Large intestine (tissue), 3 donors: ENCODE results near the gene ARFGEF2. TPM values are rescaled to one million over a fixed set of nuclear protein-coding genes. Genes with fewer than 3 reads are reported as not detected.
"Not testable (repeated sequence)": the region's sequence is repeated elsewhere in the genome, so short reads cannot be mapped to it uniquely, and the experiment has no call there.

Source experiments
- DNase-seq, 2 donors: peaks; one replicate each; pipeline versions ENCODE4 v3.0.0 to v3.0.0-alpha.2; 2013
- H3K27ac ChIP-seq: one replicate; pipeline ENCODE4 v1.5.1; 2013; ENCODE audit warnings: low read length
- H3K27me3 ChIP-seq: 2 replicates; pipeline ENCODE4 v1.6.1; 2013; ENCODE audit warnings: low read length; ENCODE audit not compliant: control insufficient read depth, insufficient read depth
- H3K36me3 ChIP-seq: 2 replicates; pipeline ENCODE4 v1.6.1; 2013; ENCODE audit warnings: low read length; ENCODE audit not compliant: control insufficient read depth, insufficient read depth
- H3K4me1 ChIP-seq: one replicate; pipeline ENCODE4 v1.6.1; 2013; ENCODE audit warnings: low read length; ENCODE audit not compliant: control insufficient read depth, insufficient read depth
- H3K4me3 ChIP-seq: one replicate; pipeline ENCODE4 v1.5.1; 2013; ENCODE audit warnings: low read length
- H3K9me3 ChIP-seq: one replicate; pipeline ENCODE4 v1.6.1; 2013; ENCODE audit warnings: mild to moderate bottlenecking, low read depth, low read length, moderate library complexity; ENCODE audit not compliant: control insufficient read depth
- WGBS: methylation state at CpG from one replicate; pipeline ENCODE4 v1.1.5; 2013; ENCODE audit warnings: low lambda C conversion rate; ENCODE audit not compliant: insufficient coverage; 5-methylcytosine and 5-hydroxymethylcytosine counted together
- polyA plus RNA-seq: library from polyadenylated mRNA; unstranded; fragments of 120-200 nt; gene quantifications from one replicate; pipeline ENCODE4 v1.2.1, GENCODE V29; 2013

Gene ARFGEF2
- polyA plus RNA-seq, 1 donor, result 43.7 TPM

DNA sequence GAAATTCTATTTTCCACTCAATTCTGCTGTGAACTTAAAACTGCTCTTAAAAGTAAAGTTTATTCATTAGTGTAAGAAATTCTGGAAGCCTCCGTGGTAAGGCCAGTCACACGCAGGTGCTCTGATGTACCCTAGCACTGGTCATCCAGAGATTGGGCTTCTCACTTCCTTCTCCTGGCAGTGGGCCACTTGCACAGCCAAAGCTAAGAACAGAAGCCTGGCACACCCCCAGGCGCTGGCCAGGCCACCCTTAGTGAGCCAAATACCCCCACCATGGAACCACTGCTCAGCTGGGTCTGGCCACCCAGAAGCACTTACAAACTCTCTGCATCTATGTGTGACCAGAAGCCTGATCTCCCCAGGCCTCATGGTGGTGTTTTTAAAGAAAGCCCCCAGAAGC is 35.3 kb upstream of the ARFGEF2 start:
- Histone ChIP-seq H3K4me1 (no peaks in the 10 kb centered on the region), H3K9me3 (no peaks in the 10 kb centered on the region), H3K36me3 (no peaks in the 10 kb centered on the region), H3K27ac (no peak overlapping the region), H3K4me3 (no peak overlapping the region), H3K27me3 (peaks cover 5% of the 10 kb centered on the region)
- no CpG with 5 or more reads among the region's 3 CpGs for WGBS
- DNase-seq, result no peak

- peaks cover 7% of the 10 kb centered on the region for H3K27me3 ChIP-seq
- WGBS, result 100% methylated on average over 1 of the region's 2 CpGs
- DNase-seq, result no peak
These were observed 34.7 kb upstream of the ARFGEF2 start for GRCh38 chr20:48886811-48887210.

DNA sequence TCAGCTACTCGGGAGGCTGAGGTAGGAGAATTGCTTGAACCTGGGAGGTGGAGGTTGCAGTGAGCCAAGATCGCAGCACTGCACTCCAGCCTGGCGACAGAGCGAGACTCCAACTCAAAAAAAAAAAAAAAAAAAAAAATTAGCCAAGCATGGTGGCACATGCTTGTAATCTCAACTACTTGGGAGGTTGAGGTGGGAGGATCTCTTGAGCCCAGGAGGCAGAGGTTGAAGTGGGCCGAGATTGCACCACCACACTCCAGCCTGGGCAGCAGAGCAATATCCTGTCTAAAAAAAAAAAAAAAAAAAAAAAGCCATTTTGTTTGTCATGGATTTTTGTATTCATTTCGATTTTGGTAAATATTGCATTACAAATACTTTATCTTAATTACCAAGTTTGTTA is 33.0 kb upstream of the ARFGEF2 start:
- H3K4me3 ChIP-seq, H3K27ac ChIP-seq, DNase-seq, H3K9me3 ChIP-seq, H3K27me3 ChIP-seq, H3K4me1 ChIP-seq, H3K36me3 ChIP-seq: not testable (repeated sequence)
- WGBS, result 80% methylated on average over 1 of the region's 6 CpGs

More at GRCh38 chr20:48886811-48887210, 34.7 kb upstream of the ARFGEF2 start:
- Histone ChIP-seq H3K36me3 (no peaks in the 10 kb centered on the region), H3K4me3 (no peak overlapping the region), H3K9me3 (no peaks in the 10 kb centered on the region), H3K4me1 (no peaks in the 10 kb centered on the region), H3K27ac (no peak overlapping the region)

DNA sequence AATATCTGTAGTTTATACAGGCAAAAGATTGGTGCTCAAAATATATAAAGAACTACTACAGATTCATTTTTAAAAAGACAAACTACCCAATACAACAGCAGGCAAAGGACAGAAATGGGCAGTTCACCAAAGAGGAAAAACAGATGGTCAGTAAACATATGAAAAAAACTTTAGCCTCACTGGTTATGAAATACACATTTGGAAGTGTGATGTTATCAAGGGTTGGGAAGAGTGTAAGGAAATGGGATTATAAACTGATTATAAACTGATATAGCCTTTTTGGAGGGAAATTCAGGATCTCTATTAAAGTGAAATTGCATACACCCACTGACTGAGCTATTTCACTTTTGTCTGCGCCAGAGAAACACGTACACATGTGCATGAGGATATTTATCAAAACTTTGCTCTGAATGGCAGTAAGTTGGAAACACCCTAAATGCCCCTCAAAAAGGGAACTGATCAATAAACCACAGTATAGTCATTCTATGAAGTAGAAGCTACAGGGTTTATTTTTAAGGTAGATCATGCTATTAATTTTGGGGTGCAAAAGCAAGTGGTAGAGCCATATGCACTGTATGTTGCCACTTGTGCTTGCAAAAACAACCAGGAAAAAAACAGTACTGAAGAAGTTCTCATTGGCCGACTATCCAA is 32.2 kb upstream of the ARFGEF2 start:
- DNase-seq, result no peak
- Histone ChIP-seq H3K4me1 (no peaks in the 10 kb centered on the region), H3K27ac (no peak overlapping the region), H3K27me3 (peaks cover 9% of the 10 kb centered on the region), H3K36me3 (no peaks in the 10 kb centered on the region), H3K9me3 (no peaks in the 10 kb centered on the region), H3K4me3 (no peak overlapping the region)
- WGBS, result no CpG with 5 or more reads among the region's 3 CpGs

GRCh38 chr20:48891235-48892048 is 30.1 kb upstream of the ARFGEF2 start:
- H3K9me3 ChIP-seq, result no peaks in the 10 kb centered on the region
- no peak for DNase-seq
- WGBS, result no CpG with 5 or more reads among the region's 4 CpGs
- no peaks in the 10 kb centered on the region for H3K36me3 ChIP-seq
- H3K4me1 ChIP-seq, result no peaks in the 10 kb centered on the region
- H3K27me3 ChIP-seq, result peaks cover 9% of the 10 kb centered on the region
- no peak overlapping the region for H3K27ac ChIP-seq
- no peak overlapping the region for H3K4me3 ChIP-seq

- H3K4me3 ChIP-seq, result no peak overlapping the region
- no peaks in the 10 kb centered on the region for H3K9me3 ChIP-seq
- WGBS, result no CpG with 5 or more reads among the region's 3 CpGs
- no peak for DNase-seq
- no peak overlapping the region for H3K27ac ChIP-seq
- peaks cover 9% of the 10 kb centered on the region for H3K27me3 ChIP-seq
- no peaks in the 10 kb centered on the region for H3K36me3 ChIP-seq
- H3K4me1 ChIP-seq, result no peaks in the 10 kb centered on the region
These were observed 29.5 kb upstream of the ARFGEF2 start for GRCh38 chr20:48892049-48892470.

GRCh38 chr20:48892891-48893290 is 28.6 kb upstream of the ARFGEF2 start:
- DNase-seq, result no peak
- Histone ChIP-seq H3K27ac (no peak overlapping the region), H3K4me3 (no peak overlapping the region), H3K9me3 (no peaks in the 10 kb centered on the region), H3K36me3 (no peaks in the 10 kb centered on the region), H3K4me1 (no peaks in the 10 kb centered on the region), H3K27me3 (peaks cover 9% of the 10 kb centered on the region)
- WGBS, result 60% methylated on average over 1 of the region's 2 CpGs

- Histone ChIP-seq H3K36me3 (no peaks in the 10 kb centered on the region), H3K4me3 (no peak overlapping the region), H3K4me1 (no peaks in the 10 kb centered on the region), H3K9me3 (no peaks in the 10 kb centered on the region), H3K27ac (no peak overlapping the region), H3K27me3 (peaks cover 9% of the 10 kb centered on the region)
- DNase-seq, result no peak
These were observed 28.1 kb upstream of the ARFGEF2 start for GRCh38 chr20:48893374-48893773.

GRCh38 chr20:48897305-48898010 is 24.1 kb upstream of the ARFGEF2 start:
- Histone ChIP-seq H3K4me3 (no peak overlapping the region), H3K36me3 (no peaks in the 10 kb centered on the region)

GRCh38 chr20:48898210-48898609 is 23.3 kb upstream of the ARFGEF2 start:
- Histone ChIP-seq H3K9me3 (no peaks in the 10 kb centered on the region), H3K4me3 (no peak overlapping the region), H3K27me3 (peaks cover 3% of the 10 kb centered on the region), H3K27ac (no peak overlapping the region), H3K36me3 (no peaks in the 10 kb centered on the region), H3K4me1 (no peaks in the 10 kb centered on the region)
- DNase-seq, result no peak
- no CpG with 5 or more reads among the region's 10 CpGs for WGBS

More at GRCh38 chr20:48897305-48898010, 24.1 kb upstream of the ARFGEF2 start:
- H3K27me3 ChIP-seq, result peaks cover 3% of the 10 kb centered on the region
- H3K9me3 ChIP-seq, result no peaks in the 10 kb centered on the region
- H3K27ac ChIP-seq, result no peak overlapping the region
- WGBS, result 59% methylated on average over 2 of the region's 4 CpGs
- H3K4me1 ChIP-seq, result no peaks in the 10 kb centered on the region
- no peak for DNase-seq
